ENCODE results near the gene MLYCD.

GRCh38 chr16:83931556-83931955, 32.6 kb downstream of the MLYCD start:
- TF ChIP-seq CTCF (IDR thresholded peaks at IDR 0.05): no peak
- no peak for TF ChIP-seq POLR2AphosphoS5 (IDR thresholded peaks at IDR 0.05)

Data from esophagus muscularis mucosa (tissue), 3 donors.